Activated CD8-positive, alpha-beta T cell treated with anti-CD3 and anti-CD28 coated beads for 36 hours (primary cell): ENCODE data around the gene PPDPF. TPM values are rescaled to one million over a fixed set of nuclear protein-coding genes. Genes with fewer than 3 reads are reported as not detected.

Experiments
- ATAC-seq: fragments of 200-7000 bp; cut with Tn5 transposase; one replicate; pipeline ENCODE4 v1.10.0; 2021; ENCODE audit warnings: mild to moderate bottlenecking, moderate library complexity
- CTCF ChIA-PET: fragments of 350-600 bp; sonication (Branson Sonifier 250); formaldehyde crosslinking; loops from one replicate; lab custom pipeline; 2021; ENCODE audit warnings: antibody characterized with exemption; lab: Charles Lee
- POLR2A ChIA-PET: fragments of 350-600 bp; sonication (Branson Sonifier 250); formaldehyde crosslinking; loops from one replicate; lab custom pipeline; 2021; ENCODE audit warnings: antibody characterized with exemption; lab: Charles Lee
- DNase-seq: peaks from one replicate; pipeline ENCODE4 v3.0.0-alpha.2; 2020
- H3K27ac Mint-ChIP-seq: one replicate; pipeline ENCODE4 v1.8.0; 2021; ENCODE audit warnings: mild to moderate bottlenecking, mixed read lengths
- H3K27me3 Mint-ChIP-seq: one replicate; pipeline ENCODE4 v1.8.0; 2021; ENCODE audit warnings: mixed read lengths
- H3K36me3 Mint-ChIP-seq: one replicate; pipeline ENCODE4 v1.8.0; 2021; ENCODE audit warnings: low read depth, mixed read lengths
- H3K4me1 Mint-ChIP-seq: one replicate; pipeline ENCODE4 v1.8.0; 2021; ENCODE audit warnings: low read depth, mixed read lengths
- H3K4me3 Mint-ChIP-seq: one replicate; pipeline ENCODE4 v1.8.0; 2021; ENCODE audit warnings: mild to moderate bottlenecking, moderate library complexity, mixed read lengths
- H3K9me3 Mint-ChIP-seq: one replicate; pipeline ENCODE4 v1.8.0; 2021; ENCODE audit warnings: mixed read lengths
- CTCF ChIP-seq: fragments of 200-600 bp; IDR thresholded peaks from one replicate; pipeline ENCODE4 v1.8.0; 2022; ENCODE audit warnings: antibody characterized with exemption, mild to moderate bottlenecking
- intact Hi-C: fragments of 100-400 bp; cut with micrococcal nuclease; formaldehyde crosslinking; loops from one replicate; pipeline ENCODE4 v1.10.0; 2022
- total RNA-seq, 2 experiments: library from RNA; stranded (reverse); gene quantifications; one replicate each; pipeline ENCODE4 v1.2.3, GENCODE V29; 2021

The PPDPF gene
- total RNA-seq, 2 experiments from 2014 or later = 193 to 226 TPM

- intact Hi-C loops = no loop called here
- Mint-ChIP-seq H3K36me3 (no peaks in the 10 kb centered on the region), H3K9me3 (no peaks in the 10 kb centered on the region), H3K4me3 (no peak overlapping the region), H3K27me3 (no peaks in the 10 kb centered on the region), H3K27ac (no peak overlapping the region), H3K4me1 (peaks cover 17% of the 10 kb centered on the region)
- no peak for TF ChIP-seq CTCF
- no peak for ATAC-seq
- CTCF ChIA-PET = no interaction called here
- DNase-seq = no peak
- POLR2A ChIA-PET = no interaction called here
Observed at GRCh38 chr20:63541371-63541770, 20.8 kb downstream of the PPDPF start.

- no peak for DNase-seq
- H3K36me3 Mint-ChIP-seq = no peaks in the 10 kb centered on the region
- no peak overlapping the region for H3K4me3 Mint-ChIP-seq
- no peak for ATAC-seq
- CTCF ChIA-PET = no interaction called here
- no peaks in the 10 kb centered on the region for H3K27me3 Mint-ChIP-seq
- intact Hi-C loops = no loop called here
- TF ChIP-seq CTCF = no peak
- peaks cover 12% of the 10 kb centered on the region for H3K4me1 Mint-ChIP-seq
- H3K27ac Mint-ChIP-seq = no peak overlapping the region
- POLR2A ChIA-PET = no interaction called here
- H3K9me3 Mint-ChIP-seq = no peaks in the 10 kb centered on the region
Observed at GRCh38 chr20:63542031-63542559, 21.5 kb downstream of the PPDPF start.

- DNase-seq = no peak
- POLR2A ChIA-PET = no interaction called here
- peaks cover 7% of the 10 kb centered on the region for H3K4me1 Mint-ChIP-seq
- CTCF ChIA-PET = no interaction called here
- H3K4me3 Mint-ChIP-seq = no peak overlapping the region
- H3K9me3 Mint-ChIP-seq = no peaks in the 10 kb centered on the region
- ATAC-seq = no peak
- H3K27me3 Mint-ChIP-seq = no peaks in the 10 kb centered on the region
- TF ChIP-seq CTCF = no peak
- no peak overlapping the region for H3K27ac Mint-ChIP-seq
- H3K36me3 Mint-ChIP-seq = no peaks in the 10 kb centered on the region
- intact Hi-C loops = no loop called here
Observed at GRCh38 chr20:63542696-63543095, 22.1 kb downstream of the PPDPF start.

GRCh38 chr20:63543131-63543530, 22.6 kb downstream of the PPDPF start:
- ChIA-PET POLR2A (no interaction called here), CTCF (interaction anchor here (1.0 kb wide), 1 partner anchor 99 kb away, joined by 4 read pairs; no protein-coding TSS in a partner anchor)
- H3K4me1 Mint-ChIP-seq = peaks cover 5% of the 10 kb centered on the region
- DNase-seq = no peak
- H3K36me3 Mint-ChIP-seq = no peaks in the 10 kb centered on the region
- H3K9me3 Mint-ChIP-seq = no peaks in the 10 kb centered on the region
- no peak for ATAC-seq
- H3K27ac Mint-ChIP-seq = no peak overlapping the region
- intact Hi-C loops = no loop called here
- H3K27me3 Mint-ChIP-seq = no peaks in the 10 kb centered on the region
- H3K4me3 Mint-ChIP-seq = no peak overlapping the region
- TF ChIP-seq CTCF = no peak

GRCh38 chr20:63543733-63544132, 23.2 kb downstream of the PPDPF start:
- H3K36me3 Mint-ChIP-seq = no peaks in the 10 kb centered on the region
- CTCF ChIA-PET = interaction anchor here (1.0 kb wide), 1 partner anchor 98 kb away, joined by 4 read pairs; no protein-coding TSS in a partner anchor
- no peak overlapping the region for H3K4me3 Mint-ChIP-seq
- H3K27ac Mint-ChIP-seq = no peak overlapping the region
- H3K9me3 Mint-ChIP-seq = no peaks in the 10 kb centered on the region
- POLR2A ChIA-PET = no interaction called here
- no peaks in the 10 kb centered on the region for H3K27me3 Mint-ChIP-seq
- H3K4me1 Mint-ChIP-seq = peaks cover under 1% of the 10 kb centered on the region
- no peak for TF ChIP-seq CTCF
- ATAC-seq = no peak
- DNase-seq = no peak
- intact Hi-C loops = no loop called here
